Neural progenitor cell (in vitro differentiated cells): ENCODE results near the gene ATP11A.

ENCODE experiments used
- CTCF ChIP-seq: fragments of 200-600 bp; sonication (generic); IDR thresholded peaks from 2 replicates; pipeline ENCODE4 v1.5.1; 2017; ENCODE audit warnings: antibody characterized with exemption, mild to moderate bottlenecking
- EZH2 ChIP-seq: fragments of 200-600 bp; sonication (generic); IDR thresholded peaks from 2 replicates; pipeline ENCODE4 v1.6.1; 2017; ENCODE audit warnings: antibody characterized with exemption, mild to moderate bottlenecking, moderate library complexity
- EZH2phosphoT487 ChIP-seq: fragments of 200-600 bp; sonication (generic); IDR thresholded peaks from 2 replicates; pipeline ENCODE4 v1.6.1; 2017; ENCODE audit warnings: antibody characterized with exemption

DNA sequence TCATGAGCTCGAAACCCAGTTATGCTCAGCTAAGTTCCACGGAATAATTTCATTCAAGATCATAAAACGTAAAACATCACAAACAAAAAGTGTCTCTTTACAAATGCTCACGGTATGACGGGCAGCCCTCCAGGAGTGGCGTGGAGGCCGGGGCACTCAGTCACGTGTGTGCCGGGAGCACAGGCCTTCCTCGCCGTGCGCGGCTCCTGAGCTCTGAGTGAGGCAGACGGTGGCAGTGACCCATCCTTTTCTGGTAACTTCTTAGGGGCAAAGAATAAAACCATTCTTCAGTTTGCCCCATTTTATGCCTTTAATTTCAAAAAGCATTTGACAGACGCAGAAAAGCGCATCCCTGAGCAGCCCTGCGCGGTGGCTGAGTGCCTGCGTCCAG lies 72.8 kb downstream of the ATP11A start:
- TF ChIP-seq CTCF, result no peak
- no peak for TF ChIP-seq EZH2
- TF ChIP-seq EZH2phosphoT487, result no peak
